Left ventricle myocardium inferior (tissue), 1 donor: Measurements from ENCODE around the gene MFRP. TPM values are rescaled to one million over a fixed set of nuclear protein-coding genes. Genes with fewer than 3 reads are reported as not detected.

Experiments used
- DNase-seq: peaks from one replicate; pipeline ENCODE4 v3.0.0-alpha.2; 2020
- H3K27ac ChIP-seq: fragments of 200-600 bp; replicated peaks from 2 replicates; pipeline ENCODE4 v1.8.0; 2021
- H3K27me3 ChIP-seq: fragments of 200-600 bp; 2 replicates; pipeline ENCODE4 v1.8.0; 2021; ENCODE audit warnings: low read depth
- H3K36me3 ChIP-seq: fragments of 200-600 bp; 2 replicates; pipeline ENCODE4 v1.8.0; 2021
- H3K4me1 ChIP-seq: fragments of 200-600 bp; 2 replicates; pipeline ENCODE4 v1.8.0; 2021
- H3K4me3 ChIP-seq: fragments of 200-600 bp; 2 replicates; pipeline ENCODE4 v1.8.0; 2021; ENCODE audit warnings: mild to moderate bottlenecking, moderate library complexity
- H3K9me3 ChIP-seq: fragments of 200-600 bp; replicated peaks from 2 replicates; pipeline ENCODE4 v1.8.0; 2021
- CTCF ChIP-seq: fragments of 200-600 bp; IDR thresholded peaks from 2 replicates; pipeline ENCODE4 v1.8.0; 2021; ENCODE audit warnings: antibody characterized with exemption, mild to moderate bottlenecking, borderline replicate concordance
- intact Hi-C: fragments of 100-400 bp; cut with micrococcal nuclease; formaldehyde crosslinking; loops from one replicate; pipeline ENCODE4 v1.11.0; 2022
- total RNA-seq: library from RNA; stranded (reverse); fragmentation: NEBNext Ultra II Directional; extraction: Animal tissue kit (Norgen Biotek cat#: 25700); gene quantifications from one replicate; pipeline ENCODE4 v1.2.1, GENCODE V29; 2021
- donor health status: DM: no; HTN: yes; CAD: no; lungs with severe emphysema.

The MFRP gene
- total RNA-seq, 1 donor from 2014 or later: not detected

- Histone ChIP-seq H3K36me3 (no peaks in the 10 kb centered on the region), H3K4me1 (peaks cover 97% of the 10 kb centered on the region), H3K9me3 (no peaks in the 10 kb centered on the region), H3K4me3 (peak overlapping the region; percentile 56), H3K27me3 (peaks cover 23% of the 10 kb centered on the region), H3K27ac (peak overlapping the region; percentile 95)
- intact Hi-C loops: no loop called here
- no peak for DNase-seq
- TF ChIP-seq CTCF: no peak
Observed at GRCh38 chr11:119366690-119367620, 20.4 kb upstream of the MFRP start.

- no peak for DNase-seq
- intact Hi-C loops: no loop called here
- Histone ChIP-seq H3K9me3 (no peaks in the 10 kb centered on the region), H3K27me3 (peaks cover 23% of the 10 kb centered on the region), H3K4me3 (peak overlapping the region; percentile 72), H3K4me1 (peaks cover 95% of the 10 kb centered on the region), H3K27ac (peak overlapping the region; percentile 95), H3K36me3 (no peaks in the 10 kb centered on the region)
- no peak for TF ChIP-seq CTCF
Observed at GRCh38 chr11:119365071-119365591, 18.6 kb upstream of the MFRP start.

GRCh38 chr11:119363851-119364590, 17.5 kb upstream of the MFRP start:
- DNase-seq: peak; percentile 68
- H3K27me3 ChIP-seq: peaks cover 23% of the 10 kb centered on the region
- intact Hi-C loops: no loop called here

GRCh38 chr11:119363081-119363850, 16.8 kb upstream of the MFRP start:
- no peak for DNase-seq
- Histone ChIP-seq H3K27me3 (peaks cover 23% of the 10 kb centered on the region), H3K9me3 (no peaks in the 10 kb centered on the region), H3K4me1 (peaks cover 95% of the 10 kb centered on the region), H3K4me3 (peak overlapping the region; percentile 72), H3K36me3 (peaks cover 18% of the 10 kb centered on the region), H3K27ac (peak overlapping the region; percentile 95)
- no peak for TF ChIP-seq CTCF
- intact Hi-C loops: no loop called here

More at GRCh38 chr11:119363851-119364590, 17.5 kb upstream of the MFRP start:
- Histone ChIP-seq H3K9me3 (no peaks in the 10 kb centered on the region), H3K27ac (peak overlapping the region; percentile 95), H3K36me3 (peaks cover 11% of the 10 kb centered on the region), H3K4me1 (peaks cover 95% of the 10 kb centered on the region), H3K4me3 (peak overlapping the region; percentile 72)
- TF ChIP-seq CTCF: no peak

- Histone ChIP-seq H3K27me3 (peaks cover 23% of the 10 kb centered on the region), H3K4me1 (peaks cover 95% of the 10 kb centered on the region), H3K4me3 (peak overlapping the region; percentile 72), H3K9me3 (no peaks in the 10 kb centered on the region), H3K27ac (peak overlapping the region; percentile 95), H3K36me3 (peaks cover 24% of the 10 kb centered on the region)
- no peak for DNase-seq
- intact Hi-C loops: no loop called here
- TF ChIP-seq CTCF: no peak
Observed at GRCh38 chr11:119362741-119363080, 16.2 kb upstream of the MFRP start.
